Measurements from ENCODE around the gene DTNA.
"Not testable (repeated sequence)": the region's sequence is repeated elsewhere in the genome, so short reads cannot be mapped to it uniquely, and the experiment has no call there.

The DTNA gene

GRCh38 chr18:34921226-34921625 is 211.1 kb downstream of the DTNA start:
- H3K4me3 ChIP-seq (ENCODE audit: low read depth, low read length): no peak overlapping the region
- TF ChIP-seq, protein P1, sequence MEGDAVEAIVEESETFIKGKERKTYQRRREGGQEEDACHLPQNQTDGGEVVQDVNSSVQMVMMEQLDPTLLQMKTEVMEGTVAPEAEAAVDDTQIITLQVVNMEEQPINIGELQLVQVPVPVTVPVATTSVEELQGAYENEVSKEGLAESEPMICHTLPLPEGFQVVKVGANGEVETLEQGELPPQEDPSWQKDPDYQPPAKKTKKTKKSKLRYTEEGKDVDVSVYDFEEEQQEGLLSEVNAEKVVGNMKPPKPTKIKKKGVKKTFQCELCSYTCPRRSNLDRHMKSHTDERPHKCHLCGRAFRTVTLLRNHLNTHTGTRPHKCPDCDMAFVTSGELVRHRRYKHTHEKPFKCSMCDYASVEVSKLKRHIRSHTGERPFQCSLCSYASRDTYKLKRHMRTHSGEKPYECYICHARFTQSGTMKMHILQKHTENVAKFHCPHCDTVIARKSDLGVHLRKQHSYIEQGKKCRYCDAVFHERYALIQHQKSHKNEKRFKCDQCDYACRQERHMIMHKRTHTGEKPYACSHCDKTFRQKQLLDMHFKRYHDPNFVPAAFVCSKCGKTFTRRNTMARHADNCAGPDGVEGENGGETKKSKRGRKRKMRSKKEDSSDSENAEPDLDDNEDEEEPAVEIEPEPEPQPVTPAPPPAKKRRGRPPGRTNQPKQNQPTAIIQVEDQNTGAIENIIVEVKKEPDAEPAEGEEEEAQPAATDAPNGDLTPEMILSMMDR (IDR thresholded peaks at IDR 0.05; ENCODE audit: low read depth, low read length): no peak

DNA sequence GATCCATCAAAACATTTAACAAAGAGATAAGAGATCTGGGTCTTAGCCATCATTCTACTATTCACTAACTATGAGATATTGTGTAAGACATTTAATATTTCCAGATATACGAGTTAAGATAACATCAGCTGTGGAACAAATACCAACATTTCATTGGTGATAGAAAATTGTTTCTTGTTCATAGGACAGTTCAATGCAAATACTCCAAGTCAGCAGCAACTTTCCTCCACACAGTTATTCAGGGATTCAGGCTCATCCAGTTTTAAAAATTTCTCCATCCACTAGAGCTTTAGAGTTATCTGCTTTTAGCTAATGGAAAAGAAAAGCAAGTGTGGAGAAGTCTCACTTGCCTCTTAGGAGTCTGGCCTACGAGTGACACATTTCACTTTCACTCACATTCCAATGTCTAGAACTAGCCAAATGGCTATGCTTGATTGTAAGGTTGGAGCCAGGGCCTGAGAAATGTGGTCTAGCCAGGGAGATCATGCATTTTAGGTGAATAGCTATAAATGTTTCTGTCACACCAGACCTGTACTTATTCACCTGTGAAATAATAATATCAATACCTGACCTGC is 211.8 kb downstream of the DTNA start:
- no peak overlapping the region for H3K4me3 ChIP-seq (ENCODE audit: low read depth, low read length)
- TF ChIP-seq, protein P1 (IDR thresholded peaks at IDR 0.05; ENCODE audit: low read depth, low read length): no peak

- H3K4me3 ChIP-seq (ENCODE audit: low read depth, low read length): not testable (repeated sequence)
Observed at GRCh38 chr18:34922594-34922993, 212.5 kb downstream of the DTNA start.

DNA sequence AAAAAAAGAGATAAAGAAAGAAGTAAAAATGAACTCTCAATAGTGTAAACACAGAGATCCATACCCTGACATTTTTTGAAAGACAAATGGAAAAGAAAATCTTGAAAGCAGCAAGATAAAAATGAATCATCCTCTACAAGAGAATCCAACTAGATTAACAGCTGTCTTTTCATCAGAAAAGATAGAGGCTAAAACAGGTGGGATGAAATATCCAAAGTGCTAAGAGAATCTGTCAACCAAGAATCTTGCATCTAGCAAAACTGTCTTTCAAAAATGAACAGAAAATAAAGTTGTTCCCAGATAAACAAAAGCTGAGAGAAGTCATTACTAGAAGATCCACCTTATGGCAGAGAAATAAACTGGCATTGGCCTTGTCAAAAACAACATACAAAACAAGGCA is 213.8 kb downstream of the DTNA start:
- TF ChIP-seq, protein P1 (IDR thresholded peaks at IDR 0.05; ENCODE audit: low read depth, low read length): no peak
- no peak overlapping the region for H3K4me3 ChIP-seq (ENCODE audit: low read depth, low read length)

DNA sequence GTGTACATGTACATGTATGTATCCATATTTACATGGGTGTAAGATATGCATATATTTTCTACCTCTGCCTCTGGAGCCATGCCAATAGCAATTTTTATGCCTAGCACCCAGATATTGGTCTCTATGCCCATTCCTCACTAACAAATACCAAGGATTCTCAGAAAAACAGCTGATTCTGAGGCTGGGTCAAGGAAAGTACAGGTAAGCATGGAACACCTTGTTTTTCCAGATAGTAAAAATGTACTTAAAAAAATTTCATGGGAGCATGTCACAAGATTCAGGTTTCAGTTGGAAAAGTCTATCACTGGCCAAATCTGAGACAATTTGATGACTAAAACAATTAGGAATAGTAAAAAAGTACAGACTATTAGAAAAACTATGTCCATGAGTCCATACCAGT is 216.6 kb downstream of the DTNA start:
- TF ChIP-seq, protein P1 (IDR thresholded peaks at IDR 0.05; ENCODE audit: low read depth, low read length): no peak
- H3K4me3 ChIP-seq (ENCODE audit: low read depth, low read length): no peak overlapping the region

DNA sequence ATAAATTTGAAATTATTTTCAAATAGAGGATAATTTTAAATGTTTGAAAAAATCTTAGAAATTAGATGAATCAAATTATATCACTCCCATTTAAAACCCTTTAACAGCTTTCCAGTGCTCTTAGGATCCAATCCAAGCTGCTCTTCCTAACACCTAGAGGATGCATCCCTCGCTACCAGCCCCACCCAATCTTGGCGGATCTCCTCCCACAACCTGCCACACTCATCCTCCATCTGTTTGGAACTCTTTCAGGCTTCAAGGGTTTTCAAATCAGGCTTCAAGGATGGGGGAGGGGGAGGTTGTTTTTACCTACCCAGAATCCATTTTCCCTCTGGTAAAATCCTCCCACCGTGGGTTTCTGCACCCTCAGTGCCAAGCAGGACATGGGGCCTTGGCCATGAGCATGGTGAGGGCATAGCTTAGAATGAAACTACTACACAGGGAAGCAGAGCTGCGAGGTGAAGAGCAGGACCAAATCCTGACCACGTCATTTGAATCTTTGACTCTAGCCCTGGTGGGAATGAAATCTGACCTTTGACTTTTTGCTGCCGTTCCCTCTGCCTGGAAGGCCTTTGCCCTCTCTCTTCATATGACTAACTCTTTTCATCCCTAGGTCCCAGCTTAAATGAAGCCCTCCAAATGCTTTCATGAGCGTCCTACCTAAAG is 218.1 kb downstream of the DTNA start:
- no peak overlapping the region for H3K4me3 ChIP-seq (ENCODE audit: low read depth, low read length)
- TF ChIP-seq, protein P1 (IDR thresholded peaks at IDR 0.05; ENCODE audit: low read depth, low read length): no peak

- H3K4me3 ChIP-seq (ENCODE audit: low read depth, low read length): no peak overlapping the region
Observed at GRCh38 chr18:34928754-34929335, 218.7 kb downstream of the DTNA start.

More at GRCh38 chr18:34928754-34929335, 218.7 kb downstream of the DTNA start:
- TF ChIP-seq, protein P1 (IDR thresholded peaks at IDR 0.05; ENCODE audit: low read depth, low read length): no peak

Measured in WI38 (cell line).